ENCODE measurements around the gene GDA.
A peak's percentile ranks its signal among the peaks of the same experiment; 100 is the strongest.
"Not testable (repeated sequence)": the region's sequence is repeated elsewhere in the genome, so short reads cannot be mapped to it uniquely, and the experiment has no call there.

Gene GDA

DNA sequence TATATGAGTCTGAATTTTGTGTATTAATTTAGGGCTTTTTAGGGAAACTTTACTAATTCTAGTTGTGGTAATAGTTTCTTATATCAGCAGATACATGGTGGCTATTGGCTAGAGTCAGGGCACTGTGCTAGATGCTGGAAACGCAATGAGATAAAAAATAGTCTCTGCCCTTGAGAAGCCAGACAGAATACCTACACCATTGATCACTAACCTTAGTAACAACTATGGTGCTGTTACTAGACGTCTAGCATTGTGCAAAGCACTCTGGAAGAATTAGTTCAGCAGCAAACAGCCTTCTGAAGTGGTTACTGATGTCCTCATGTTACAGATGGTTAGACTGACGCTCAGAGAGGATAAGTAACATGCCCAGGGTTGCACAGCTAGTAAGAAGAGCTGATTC is 61.8 kb downstream of the GDA start:
- no peak for DNase-seq

DNA sequence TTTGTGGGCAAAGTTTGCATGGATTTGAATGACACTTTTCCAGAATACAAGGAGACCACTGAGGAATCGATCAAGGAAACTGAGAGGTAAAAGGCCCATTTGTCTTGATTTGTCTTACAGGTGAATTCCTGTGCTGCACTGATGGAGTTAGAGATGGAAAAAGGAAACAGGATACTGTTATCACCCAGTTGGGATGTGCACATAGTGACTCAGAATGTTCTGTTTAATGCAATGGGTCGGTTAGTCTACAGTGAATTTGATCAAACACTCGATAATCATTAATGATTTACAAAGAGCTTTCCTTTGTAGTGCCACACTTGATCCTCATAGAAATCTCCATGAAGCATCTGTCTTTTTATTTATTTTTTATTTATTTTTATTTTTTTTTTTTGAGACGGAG is 64.7 kb downstream of the GDA start:
- DNase-seq, result no peak

DNA sequence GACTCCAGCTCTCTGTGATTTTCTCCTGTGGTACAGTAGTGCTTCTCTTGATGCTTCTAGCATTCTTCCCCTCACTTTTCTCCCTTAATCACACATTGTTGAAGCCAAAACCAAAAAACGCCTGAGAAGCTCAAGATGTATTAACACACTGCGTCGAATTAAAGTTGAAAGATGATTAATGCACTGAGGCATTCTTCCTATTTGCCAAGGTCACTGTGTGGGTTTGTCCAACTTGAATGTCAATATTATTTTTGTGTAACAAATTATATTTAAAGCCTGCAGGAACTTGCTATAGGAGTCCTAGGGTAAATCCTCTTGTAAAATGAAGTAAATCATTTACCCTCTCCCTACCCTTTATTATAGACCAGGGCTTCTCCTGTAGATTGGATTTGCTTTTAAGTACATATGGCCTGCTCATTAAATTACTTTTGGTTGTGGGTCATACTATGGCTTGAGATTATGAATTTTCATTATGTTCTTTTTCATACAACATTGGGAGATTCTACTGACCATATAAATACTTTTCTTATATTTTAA is 68.1 kb downstream of the GDA start:
- no peak for DNase-seq

DNA sequence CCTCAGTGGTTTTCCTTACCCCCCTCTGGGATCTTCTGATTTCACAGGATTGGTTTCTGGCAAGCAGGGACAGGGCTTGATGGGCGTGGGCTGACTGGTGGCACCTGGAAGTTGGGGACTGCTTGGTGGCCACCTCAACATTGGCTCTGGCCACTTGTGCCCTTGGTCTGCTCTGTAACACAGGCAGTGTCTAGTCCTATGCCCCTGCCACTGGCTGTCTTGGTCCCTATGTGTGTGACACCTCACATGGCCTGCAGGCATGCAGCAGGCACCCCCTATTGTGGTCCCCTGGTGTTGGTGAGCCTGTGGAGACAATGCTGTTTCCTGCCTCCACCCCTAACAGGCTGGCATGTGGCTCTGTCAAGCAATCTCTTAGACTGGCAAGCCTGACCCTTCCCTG is 71.3 kb downstream of the GDA start:
- no peak for DNase-seq

DNA sequence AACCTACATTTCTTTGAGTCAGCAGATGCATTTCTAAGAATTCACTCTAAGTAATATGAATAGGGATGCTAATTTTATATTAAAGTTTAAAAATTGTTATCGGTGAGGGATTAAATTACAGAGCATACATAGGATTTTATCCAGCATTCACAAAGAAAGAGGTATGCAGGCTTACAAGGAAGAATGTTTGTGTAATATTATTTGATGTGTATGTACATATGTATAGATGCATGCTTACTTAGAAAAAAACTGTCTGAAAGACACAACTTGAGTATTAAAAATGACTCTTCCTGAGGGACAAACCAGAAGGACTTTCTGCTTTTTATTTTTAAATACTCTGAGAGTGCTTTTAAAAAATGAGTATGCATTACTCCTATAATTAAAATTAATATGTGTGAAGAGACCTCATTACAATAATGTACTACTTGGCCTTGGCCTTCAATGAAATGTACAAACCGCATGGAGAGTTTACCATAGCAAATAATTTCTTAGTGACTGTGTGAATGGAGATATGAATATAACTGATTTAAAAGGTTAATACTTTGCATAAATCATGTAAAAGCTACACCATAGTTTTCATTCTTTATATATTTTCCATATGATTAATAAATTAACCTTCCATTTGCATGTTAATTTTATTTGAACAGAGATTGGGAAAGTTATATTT is 77.0 kb downstream of the GDA start:
- no peak for DNase-seq

DNA sequence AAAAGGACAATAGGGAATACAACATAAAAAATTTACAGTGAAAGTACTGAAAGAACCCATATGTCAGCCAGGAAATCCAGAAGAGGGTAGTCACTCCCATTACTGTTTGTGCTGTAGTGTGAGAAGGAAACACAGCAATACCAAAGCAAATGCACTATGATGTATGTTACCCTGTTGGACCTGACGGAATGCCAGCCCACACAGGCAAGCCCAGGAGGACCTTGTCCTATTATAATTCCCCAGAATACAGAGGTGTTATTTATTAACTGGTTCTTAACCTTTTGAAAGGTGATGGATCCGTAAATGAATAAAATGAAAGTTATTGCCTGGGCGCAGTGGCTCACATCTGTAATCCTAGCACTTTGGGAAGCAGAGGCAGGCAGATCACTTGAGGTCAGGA is 79.0 kb downstream of the GDA start:
- no peak for DNase-seq

DNA sequence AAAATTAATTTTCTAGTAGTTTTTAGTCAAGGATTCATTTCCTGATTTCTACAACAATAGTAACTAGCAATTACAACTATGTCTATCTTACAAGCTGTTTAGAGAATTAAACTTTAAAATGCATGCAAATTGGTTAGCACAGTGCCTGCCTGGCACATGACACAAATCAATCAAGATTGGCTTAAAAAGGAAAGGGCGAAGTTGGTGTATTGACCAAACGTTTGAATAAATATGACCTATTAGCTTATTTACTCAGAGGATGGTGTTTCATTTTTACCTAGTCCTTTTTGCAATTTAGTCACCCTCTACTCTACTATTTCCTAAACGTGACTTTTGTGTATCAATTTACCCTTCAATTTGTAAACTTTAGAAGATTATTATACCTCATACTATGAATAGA is 83.5 kb downstream of the GDA start:
- no peak for DNase-seq

DNA sequence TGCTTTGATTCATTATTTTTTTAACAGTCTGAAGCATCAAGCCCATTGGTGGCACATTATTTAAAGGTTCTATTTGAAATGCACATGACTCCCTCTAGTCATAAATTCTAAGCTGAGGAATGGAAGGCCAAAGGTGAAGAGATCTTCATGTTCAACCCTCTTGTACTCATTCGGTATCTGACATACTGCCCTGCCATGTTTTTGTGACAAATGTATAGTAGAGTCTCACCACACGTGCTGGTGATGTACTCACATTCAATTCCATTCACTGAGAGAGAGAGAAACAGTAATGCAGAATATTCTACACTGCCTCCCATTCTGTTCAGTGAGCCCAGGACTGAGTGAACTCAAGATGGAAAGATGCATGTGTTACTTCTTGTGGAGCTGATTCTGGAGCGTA is 98.3 kb downstream of the GDA start:
- DNase-seq, result no peak

DNA sequence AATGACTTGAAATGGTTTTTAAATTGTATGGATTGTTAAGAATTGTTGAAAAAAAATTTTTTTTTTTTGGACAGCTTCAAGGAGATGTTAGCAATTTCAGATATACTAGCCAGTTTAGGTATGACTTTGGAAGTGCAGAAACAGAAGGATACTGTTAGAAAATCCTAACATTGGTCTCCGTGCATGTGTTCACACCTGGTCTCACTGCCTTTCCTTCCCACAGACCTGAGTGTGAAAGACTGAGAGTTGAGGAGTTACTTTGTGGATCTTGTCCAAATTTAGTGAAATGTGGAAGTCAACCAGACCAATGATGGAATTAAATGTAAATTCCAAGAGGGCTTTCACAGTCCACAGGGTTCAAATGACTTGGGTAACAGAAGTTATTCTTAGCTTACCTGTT is 102.3 kb downstream of the GDA start:
- no peak for DNase-seq

DNA sequence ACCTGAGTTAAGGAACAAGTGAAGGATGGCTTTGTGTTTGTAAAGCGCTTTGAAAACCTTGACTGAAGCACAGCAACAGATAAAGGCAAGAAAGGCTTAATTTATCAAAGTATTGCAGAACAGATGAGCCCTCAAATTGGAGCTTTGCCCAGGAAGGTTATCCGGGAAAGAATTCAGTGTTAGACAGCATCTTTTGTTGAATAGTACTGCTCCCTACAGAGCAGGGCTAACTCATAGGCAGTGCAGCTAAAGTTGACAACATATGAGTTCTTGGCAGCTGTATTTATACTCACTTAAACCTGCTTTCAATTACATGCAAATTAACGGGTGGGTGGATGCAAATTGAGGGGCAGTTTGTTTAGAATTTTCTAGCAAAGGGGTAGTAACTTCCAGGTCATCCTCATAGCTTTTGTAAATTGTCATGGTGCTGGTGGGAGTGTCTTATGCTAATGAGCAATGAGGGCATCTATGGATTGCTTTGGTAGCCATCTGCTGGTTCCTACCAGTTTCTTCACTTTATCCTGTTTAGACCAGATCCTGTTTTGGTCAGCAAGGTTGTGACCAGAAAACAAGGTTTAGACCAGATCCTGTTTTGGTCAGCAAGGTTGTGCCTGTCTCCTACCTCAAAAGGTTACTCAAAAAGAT is 105.8 kb downstream of the GDA start:
- DNase-seq, result no peak

DNA sequence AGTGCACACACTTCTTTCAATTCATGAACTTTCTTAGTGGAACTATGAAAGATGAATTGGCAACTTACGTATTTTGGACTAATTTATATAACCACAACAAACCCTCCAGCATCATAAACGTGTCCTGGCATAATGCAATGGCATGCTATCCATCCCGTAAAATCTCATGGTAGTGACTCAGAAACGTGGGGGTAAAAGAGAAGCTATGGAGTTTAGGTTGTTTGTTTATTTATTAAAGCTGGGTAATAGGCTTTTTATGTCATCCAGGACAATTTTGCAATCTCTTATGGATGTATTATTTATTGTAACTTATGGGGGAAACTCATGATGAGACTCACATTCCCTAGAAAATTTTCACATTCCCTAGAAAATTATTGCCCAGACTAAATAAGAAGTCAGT is 106.3 kb downstream of the GDA start:
- DNase-seq, result no peak

DNA sequence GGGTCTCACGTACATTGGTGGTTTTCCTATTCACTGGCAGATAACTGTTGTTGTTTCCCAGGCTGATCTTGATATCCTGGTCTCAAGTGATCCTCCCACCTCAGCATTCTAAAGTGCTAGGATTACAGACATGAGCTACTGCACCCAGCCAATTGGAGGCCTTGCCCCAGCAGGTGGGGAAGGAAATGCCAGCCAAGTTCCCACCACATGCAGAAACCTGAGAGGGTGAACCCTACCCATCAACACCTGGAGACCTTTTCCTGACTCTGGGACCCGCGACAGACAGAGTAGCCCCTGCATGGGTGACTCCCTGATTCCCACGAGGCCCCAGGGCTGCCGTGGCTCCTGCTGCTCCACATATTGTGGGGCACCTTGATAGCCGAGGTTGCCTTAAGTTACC is 107.7 kb downstream of the GDA start:
- no peak for DNase-seq

DNA sequence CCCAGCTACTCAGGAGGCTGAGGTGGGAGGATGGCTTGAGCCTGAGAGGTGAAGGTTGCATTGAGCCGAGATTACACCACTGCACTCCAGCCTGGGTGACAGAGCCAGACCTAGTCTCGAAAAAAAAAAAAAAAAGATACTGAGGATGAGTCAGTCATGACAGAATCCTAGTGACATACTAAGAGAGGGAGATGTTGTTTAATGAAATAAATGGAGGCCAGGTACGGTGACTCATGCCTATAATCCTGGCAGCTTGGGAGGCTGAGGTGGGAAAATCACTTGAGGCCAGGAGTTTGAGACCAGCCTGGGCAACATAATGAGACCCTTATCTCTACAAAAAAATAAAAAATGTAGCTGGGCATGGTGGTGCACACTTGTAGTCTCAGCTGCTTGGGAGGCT is 108.6 kb downstream of the GDA start:
- DNase-seq, result no peak

DNA sequence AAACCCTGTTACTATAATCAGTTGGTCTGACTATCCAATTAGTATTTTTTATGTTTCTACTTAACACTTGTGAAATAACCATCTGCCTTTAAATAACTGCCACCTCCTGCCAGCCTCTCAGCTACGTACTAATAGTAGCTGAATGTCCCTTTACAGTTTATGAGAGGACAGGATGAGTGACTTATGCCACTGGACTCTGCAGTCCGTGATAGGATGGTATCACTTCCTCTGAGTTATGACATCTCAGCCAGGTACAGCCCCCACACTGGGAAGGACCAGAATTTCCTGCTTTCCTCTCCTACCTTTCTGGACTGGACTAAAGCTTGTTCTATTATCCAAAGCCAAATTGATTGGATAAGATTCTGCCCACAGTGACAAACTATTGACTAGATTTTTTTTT is 112.8 kb downstream of the GDA start:
- DNase-seq, result no peak

DNA sequence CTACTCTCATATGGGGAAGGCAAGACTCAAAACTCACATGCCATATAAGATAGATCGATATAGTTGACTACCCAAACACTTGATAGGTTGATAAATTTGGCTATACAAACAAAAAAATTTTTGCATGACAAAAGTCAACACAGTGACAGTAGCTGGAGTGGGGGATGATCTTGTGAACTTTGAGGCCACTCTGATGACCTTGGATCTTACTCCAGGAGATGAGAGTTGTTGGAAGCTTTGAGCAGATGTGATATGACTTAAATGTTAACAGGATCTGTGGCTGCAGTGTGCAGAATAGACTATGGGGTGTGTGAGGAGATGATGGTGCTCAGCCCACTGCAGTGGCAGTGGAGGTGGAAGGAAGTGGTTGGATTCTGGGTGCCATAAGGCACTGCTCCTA is 114.3 kb downstream of the GDA start:
- DNase-seq, result no peak

DNA sequence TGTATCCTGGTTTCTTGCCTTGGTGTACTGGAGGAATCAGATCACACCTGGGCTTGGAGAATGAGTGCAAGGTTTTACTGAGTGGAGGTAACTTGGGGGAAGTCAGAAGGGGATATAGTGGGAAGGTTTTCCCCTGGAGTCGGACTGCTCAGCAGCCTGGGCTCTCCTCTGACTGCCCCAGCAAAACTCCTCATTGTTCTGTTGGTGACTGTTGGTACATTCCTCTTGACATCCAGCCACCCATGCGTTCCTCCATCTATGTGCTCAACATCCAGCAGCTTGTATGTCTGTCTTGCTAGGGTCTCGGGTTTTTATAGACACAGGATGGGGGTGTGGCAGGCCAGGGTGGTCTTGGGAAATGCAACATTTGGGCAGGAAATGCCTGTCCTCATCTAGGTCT is 119.7 kb downstream of the GDA start:
- DNase-seq, result no peak

DNA sequence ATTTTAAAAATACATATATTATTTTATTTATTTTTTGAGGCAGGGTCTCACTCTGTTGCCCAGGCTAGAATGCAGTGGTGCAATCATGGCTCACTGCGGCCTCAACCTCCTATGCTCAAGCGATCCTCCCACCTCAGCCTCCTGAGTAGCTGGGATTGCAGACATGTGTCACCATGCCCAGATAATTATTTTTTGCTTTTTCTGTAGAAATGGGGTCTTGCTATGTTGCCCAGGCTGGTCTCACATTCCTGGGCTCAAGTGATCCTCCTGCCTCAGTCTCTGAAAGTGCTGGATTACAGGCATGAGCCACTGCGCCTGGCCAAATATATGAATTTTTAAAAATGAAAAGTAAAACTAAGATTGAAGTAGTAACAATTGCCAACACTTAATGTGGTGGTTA is 121.1 kb downstream of the GDA start:
- not testable (repeated sequence) for DNase-seq

DNA sequence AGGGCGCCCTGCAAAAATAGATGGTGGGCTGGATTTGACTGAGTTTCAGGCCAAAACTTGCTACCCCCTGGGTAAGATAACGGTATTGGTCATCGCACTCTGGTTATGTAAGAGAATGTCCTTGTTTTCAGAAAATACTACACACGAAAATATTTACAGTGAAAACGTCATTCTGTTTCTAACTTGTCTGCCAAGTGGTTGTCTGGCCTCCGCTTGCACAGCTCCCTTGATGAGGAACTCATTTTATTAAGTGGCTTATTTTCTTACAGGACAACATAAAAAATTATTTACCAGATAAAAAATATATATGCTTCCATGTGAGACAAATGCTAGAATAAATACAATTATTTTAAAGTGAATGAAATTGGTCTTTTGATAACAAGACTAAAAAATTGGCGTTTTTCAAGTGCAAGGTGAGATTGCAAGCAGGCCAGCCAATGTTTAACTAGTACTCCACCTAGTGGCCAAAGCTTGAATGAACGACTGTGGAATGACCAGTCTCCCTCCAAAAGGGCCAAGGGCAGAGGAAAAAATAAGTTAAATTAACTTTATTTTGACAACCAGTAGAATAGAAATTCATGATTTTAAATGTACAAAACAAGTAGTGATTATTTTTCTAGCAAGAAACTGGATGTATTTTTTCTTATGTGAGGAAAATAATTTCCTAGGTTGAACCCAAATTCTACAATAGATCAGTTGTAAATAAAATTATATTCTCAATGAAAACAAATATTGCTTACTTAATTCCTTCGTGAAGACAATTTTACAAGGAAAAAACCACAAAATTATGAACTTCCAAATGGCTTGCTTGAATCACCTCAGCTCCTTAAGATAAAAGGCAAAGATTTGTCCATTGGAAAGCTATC is 122.6 kb downstream of the GDA start:
- DNase-seq, result peak; percentile 45

DNA sequence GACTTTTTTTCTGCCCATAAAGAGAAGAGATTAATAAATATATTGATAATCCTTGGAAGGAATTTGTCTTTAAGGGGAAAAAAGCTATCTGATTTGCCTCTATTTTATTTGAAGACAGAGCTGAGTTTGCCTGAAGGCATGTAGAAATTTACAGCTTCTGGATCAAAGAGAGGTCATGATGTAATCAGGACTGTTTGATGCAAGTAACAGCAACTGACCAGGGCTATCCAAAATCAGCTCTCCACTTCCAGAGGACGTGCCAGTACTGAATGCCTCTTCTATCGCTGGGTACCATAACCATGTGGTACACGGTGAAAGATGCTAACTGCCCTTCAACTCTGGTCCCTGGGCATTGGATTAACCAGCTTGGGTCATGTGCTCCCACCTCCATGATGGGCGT is 125.2 kb downstream of the GDA start:
- DNase-seq, result no peak

DNA sequence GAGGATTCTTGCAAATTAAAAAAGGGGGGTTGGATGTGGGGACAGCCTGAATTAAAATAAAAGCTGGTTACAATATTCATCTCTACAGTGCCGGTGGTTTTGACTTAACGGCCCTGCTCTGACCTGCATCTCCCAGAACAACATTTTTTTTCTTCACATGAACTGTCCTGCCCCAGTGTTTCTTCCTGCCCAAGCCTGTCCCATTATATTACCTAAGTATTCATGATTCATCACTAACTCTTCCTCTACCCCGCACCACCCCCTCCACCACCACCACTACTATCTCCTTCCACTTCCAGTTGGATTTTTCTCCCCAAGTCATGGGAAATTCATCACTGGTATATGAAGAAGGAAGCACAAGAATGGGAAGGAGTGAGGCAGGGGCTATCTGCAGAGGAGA is 125.7 kb downstream of the GDA start:
- DNase-seq, result no peak

DNA sequence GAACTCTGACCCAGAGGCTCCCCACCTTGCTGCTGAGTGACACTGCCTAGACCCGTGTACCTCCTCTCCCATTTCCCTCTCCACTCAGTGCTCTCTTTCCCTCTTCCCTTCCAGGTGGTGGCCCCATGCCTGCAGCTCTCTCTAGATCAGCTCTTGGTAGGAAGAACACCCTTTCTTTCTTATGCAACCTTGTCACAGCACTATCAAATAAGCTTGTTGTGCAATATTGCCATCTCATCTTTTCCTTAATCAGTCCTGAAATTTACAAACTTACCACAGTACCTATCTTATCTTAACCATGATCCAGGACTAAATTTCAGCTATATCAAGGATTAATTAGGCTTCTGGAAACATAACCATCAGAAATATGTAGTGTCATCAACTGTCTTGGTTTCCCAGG is 127.2 kb downstream of the GDA start:
- DNase-seq, result no peak

DNA sequence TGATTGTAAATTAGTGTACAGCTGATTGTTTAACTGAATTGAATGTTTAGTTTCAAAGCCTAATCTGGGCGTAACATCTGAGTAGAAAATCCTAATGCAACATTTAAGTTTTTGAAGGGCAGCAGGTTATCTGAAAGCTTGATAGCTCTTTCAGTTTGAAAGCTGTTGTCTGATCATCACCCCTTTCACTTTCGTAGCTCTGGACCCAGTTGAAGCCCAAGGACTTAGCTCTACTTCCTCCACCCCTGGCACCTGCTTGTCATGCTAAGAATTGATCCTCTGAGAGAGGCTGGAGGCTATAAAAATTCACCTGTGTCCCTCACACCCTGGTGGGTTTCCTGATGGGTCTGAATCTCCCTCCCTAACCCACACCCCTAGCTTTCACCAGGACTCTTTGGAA is 129.7 kb downstream of the GDA start:
- no peak for DNase-seq

DNA sequence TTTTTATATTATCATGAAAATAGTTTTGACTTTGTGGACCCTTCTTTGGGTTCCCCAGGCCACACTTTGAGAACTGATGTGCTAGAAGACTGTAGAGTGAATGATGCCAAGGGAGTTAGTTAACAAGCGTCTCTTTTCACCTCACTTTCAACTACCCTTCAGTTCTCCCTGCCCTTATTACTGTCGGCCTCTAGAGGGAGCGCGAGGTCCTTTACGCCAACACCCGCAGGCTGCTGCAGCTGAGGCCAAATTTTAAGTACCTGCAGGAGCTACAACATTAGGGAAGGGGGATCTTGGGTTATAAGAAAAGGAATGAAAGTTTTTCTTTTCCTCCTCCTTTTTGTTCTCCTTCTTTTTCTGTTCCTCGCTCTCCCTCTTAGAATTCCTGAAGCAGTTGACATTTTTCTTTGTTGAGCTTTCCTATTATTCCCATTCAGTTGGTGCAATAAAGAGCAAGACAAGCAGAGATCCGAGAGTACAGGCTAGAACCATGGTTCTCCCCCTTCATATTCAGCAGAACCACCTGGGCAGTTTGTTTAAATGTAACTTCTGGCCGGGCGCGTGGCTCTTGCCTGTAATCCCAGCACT is 131.8 kb downstream of the GDA start:
- peak; percentile 52 for DNase-seq

DNA sequence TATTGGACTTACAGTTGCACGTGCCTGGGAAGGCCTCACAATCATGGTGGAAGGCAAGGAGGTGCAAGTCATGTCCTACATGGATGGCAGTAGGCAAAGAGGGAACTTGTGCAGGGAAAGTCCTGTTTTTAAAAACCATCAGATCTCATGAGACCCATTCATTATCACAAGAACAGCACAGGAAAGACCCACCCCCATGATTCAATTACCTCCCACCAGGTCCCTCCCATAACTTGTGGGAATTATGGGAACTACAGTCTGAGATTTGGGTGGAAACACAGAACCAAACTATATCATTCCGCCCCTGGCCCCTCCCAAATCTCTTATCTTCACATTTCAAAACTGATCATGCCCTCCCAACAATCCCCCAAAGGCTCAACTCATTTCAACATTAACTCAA is 140.2 kb downstream of the GDA start:
- no peak for DNase-seq

Measured in HCEC 1CT (cell line).